ENCODE data around the gene NOS3. TPM values are rescaled to one million over a fixed set of nuclear protein-coding genes. Genes with fewer than 3 reads are reported as not detected.
A peak's percentile ranks its signal among the peaks of the same experiment; 100 is the strongest.

NOS3 gene
- total RNA-seq, 4 donors from 2014 or later = 5.2 to 8.1 (median 6.3) TPM

DNA sequence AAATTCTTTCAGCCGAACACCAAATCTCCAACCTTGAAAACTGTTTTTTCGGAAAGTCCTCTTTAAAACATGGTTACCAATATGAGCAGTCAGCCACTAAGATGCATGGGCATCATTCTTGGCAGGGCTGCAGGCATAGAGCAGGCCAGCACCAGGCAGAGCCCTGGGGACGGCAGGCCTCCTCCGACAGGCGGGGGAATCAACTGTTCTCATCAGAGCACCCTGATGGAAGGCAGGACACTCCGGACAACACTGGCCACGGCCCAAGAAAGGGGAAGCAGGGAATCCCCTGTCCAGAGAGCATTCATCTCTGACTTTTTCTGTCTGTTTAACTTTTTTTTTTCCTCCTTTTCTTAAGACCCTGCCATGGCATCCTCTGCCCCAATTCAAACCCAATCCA lies 1.4 kb upstream of the NOS3 start:
- Histone ChIP-seq H3K4me1 (no peaks in the 10 kb centered on the region), H3K4me3 (replicated peaks in 1 of 3) (no peak overlapping the region), H3K27me3 (no peaks in the 10 kb centered on the region), H3K9me3 (no peaks in the 10 kb centered on the region), H3K27ac (peak overlapping the region in 1 of 3 donors; percentile 41), H3K36me3 (no peaks in the 10 kb centered on the region)
- TF ChIP-seq POLR2A (IDR thresholded peaks at IDR 0.05) = no peak
- TF ChIP-seq, protein P1, sequence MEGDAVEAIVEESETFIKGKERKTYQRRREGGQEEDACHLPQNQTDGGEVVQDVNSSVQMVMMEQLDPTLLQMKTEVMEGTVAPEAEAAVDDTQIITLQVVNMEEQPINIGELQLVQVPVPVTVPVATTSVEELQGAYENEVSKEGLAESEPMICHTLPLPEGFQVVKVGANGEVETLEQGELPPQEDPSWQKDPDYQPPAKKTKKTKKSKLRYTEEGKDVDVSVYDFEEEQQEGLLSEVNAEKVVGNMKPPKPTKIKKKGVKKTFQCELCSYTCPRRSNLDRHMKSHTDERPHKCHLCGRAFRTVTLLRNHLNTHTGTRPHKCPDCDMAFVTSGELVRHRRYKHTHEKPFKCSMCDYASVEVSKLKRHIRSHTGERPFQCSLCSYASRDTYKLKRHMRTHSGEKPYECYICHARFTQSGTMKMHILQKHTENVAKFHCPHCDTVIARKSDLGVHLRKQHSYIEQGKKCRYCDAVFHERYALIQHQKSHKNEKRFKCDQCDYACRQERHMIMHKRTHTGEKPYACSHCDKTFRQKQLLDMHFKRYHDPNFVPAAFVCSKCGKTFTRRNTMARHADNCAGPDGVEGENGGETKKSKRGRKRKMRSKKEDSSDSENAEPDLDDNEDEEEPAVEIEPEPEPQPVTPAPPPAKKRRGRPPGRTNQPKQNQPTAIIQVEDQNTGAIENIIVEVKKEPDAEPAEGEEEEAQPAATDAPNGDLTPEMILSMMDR (IDR thresholded peaks at IDR 0.05) = no peak
- no peak for DNase-seq
- intact Hi-C loops (cut with DNase I) = loop anchor here (5.0 kb wide), 1 partner anchor 92 kb away; no protein-coding TSS in a partner anchor
- WGBS, 2 donors = 67 to 71% methylated on average over 7 of the region's 7 CpGs

GRCh38 chr7:150992051-150992640 lies 1.3 kb downstream of the NOS3 start:
- TF ChIP-seq POLR2A (IDR thresholded peaks at IDR 0.05) = no peak
- TF ChIP-seq, protein P1 (IDR thresholded peaks at IDR 0.05) = no peak
- Histone ChIP-seq H3K36me3 (no peaks in the 10 kb centered on the region), H3K27me3 (no peaks in the 10 kb centered on the region), H3K4me1 (no peaks in the 10 kb centered on the region), H3K27ac (peak overlapping the region in 1 of 3 donors; percentile 10), H3K9me3 (no peaks in the 10 kb centered on the region), H3K4me3 (replicated peaks in 1 of 3) (no peak overlapping the region)
- no peak for DNase-seq
- 64 to 83% methylated on average over 6 of the region's 6 CpGs for WGBS, 2 donors
- intact Hi-C loops (cut with DNase I) = no loop called here

- DNase-seq = peak in 1 of 2 donors; percentile 11
Measured at GRCh38 chr7:150992833-150993302, 2.1 kb downstream of the NOS3 start.

DNA sequence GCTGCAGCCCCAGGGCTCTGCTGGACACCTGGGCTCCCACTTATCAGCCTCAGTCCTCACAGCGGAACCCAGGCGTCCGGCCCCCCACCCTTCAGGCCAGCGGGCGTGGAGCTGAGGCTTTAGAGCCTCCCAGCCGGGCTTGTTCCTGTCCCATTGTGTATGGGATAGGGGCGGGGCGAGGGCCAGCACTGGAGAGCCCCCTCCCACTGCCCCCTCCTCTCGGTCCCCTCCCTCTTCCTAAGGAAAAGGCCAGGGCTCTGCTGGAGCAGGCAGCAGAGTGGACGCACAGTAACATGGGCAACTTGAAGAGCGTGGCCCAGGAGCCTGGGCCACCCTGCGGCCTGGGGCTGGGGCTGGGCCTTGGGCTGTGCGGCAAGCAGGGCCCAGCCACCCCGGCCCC lies 2.7 kb downstream of the NOS3 start:
- TF ChIP-seq, protein P1 (IDR thresholded peaks at IDR 0.05) = no peak
- peak in 1 of 2 donors; percentile 4 for TF ChIP-seq POLR2A (IDR thresholded peaks at IDR 0.05)
- Histone ChIP-seq H3K4me1 (no peaks in the 10 kb centered on the region), H3K9me3 (no peaks in the 10 kb centered on the region), H3K27ac (peak overlapping the region in 1 of 3 donors; percentile 15), H3K27me3 (no peaks in the 10 kb centered on the region), H3K4me3 (replicated peaks in 1 of 3) (no peak overlapping the region), H3K36me3 (no peaks in the 10 kb centered on the region)
- WGBS, 2 donors = 89 to 94% methylated on average over 7 to 9 of the region's 14 CpGs
- DNase-seq = no peak
- intact Hi-C loops (cut with DNase I) = no loop called here

More at GRCh38 chr7:150992833-150993302, 2.1 kb downstream of the NOS3 start:
- no peak overlapping the region for H3K4me3 ChIP-seq (replicated peaks in 1 of 3)
- no peaks in the 10 kb centered on the region for H3K36me3 ChIP-seq
- no peaks in the 10 kb centered on the region for H3K27me3 ChIP-seq
- H3K9me3 ChIP-seq = no peaks in the 10 kb centered on the region
- peak overlapping the region in 1 of 3 donors; percentile 10 for H3K27ac ChIP-seq
- TF ChIP-seq POLR2A (IDR thresholded peaks at IDR 0.05) = no peak
- TF ChIP-seq, protein P1 (IDR thresholded peaks at IDR 0.05) = no peak
- intact Hi-C loops (cut with DNase I) = no loop called here
- 21 to 39% methylated on average over 4 to 5 of the region's 5 CpGs for WGBS, 2 donors
- H3K4me1 ChIP-seq = no peaks in the 10 kb centered on the region

GRCh38 chr7:150994141-150994837 lies 3.5 kb downstream of the NOS3 start:
- no peak for DNase-seq
- Histone ChIP-seq H3K27me3 (no peaks in the 10 kb centered on the region), H3K4me3 (replicated peaks in 1 of 3) (peak overlapping the region in 1 of 3 donors; percentile 2), H3K27ac (peak overlapping the region in 2 of 3 donors; percentile 10 to 15), H3K9me3 (no peaks in the 10 kb centered on the region), H3K36me3 (no peaks in the 10 kb centered on the region), H3K4me1 (no peaks in the 10 kb centered on the region)
- TF ChIP-seq POLR2A (IDR thresholded peaks at IDR 0.05) = no peak
- TF ChIP-seq, protein P1 (IDR thresholded peaks at IDR 0.05) = no peak
- intact Hi-C loops (cut with DNase I) = no loop called here
- 49 to 65% methylated on average over 13 to 14 of the region's 15 CpGs for WGBS, 2 donors

All from thyroid gland (tissue), 4 donors.